GM23248 (cell line): ENCODE results near the gene POMP. TPM values are rescaled to one million over a fixed set of nuclear protein-coding genes. Genes with fewer than 3 reads are reported as not detected.
A peak's percentile ranks its signal among the peaks of the same experiment; 100 is the strongest.

Source experiments
- DNase-seq: peaks from one replicate; pipeline ENCODE4 v3.0.0-alpha.2; 2015
- H2AFZ ChIP-seq: fragments of 200-600 bp; sonication (generic); 2 replicates; pipeline ENCODE4 v1.6.1; 2016; ENCODE audit warnings: antibody characterized with exemption
- H3F3A ChIP-seq: fragments of 200-600 bp; sonication (generic); 2 replicates; pipeline ENCODE4 v1.6.1; 2016; ENCODE audit warnings: mild to moderate bottlenecking, antibody characterized with exemption, mixed run types; ENCODE audit not compliant: insufficient read depth
- H3K27ac ChIP-seq: fragments of 200-600 bp; sonication (generic); 2 replicates; pipeline ENCODE4 v1.5.1; 2016; ENCODE audit warnings: mild to moderate bottlenecking
- H3K27me3 ChIP-seq: fragments of 200-600 bp; sonication (generic); replicated peaks from 2 replicates; pipeline ENCODE4 v1.6.1; 2016; ENCODE audit warnings: mild to moderate bottlenecking; ENCODE audit not compliant: insufficient read depth
- H3K36me3 ChIP-seq: fragments of 200-600 bp; sonication (generic); 2 replicates; pipeline ENCODE4 v1.6.1; 2016; ENCODE audit warnings: low read depth, mild to moderate bottlenecking
- H3K4me1 ChIP-seq: fragments of 200-600 bp; sonication (generic); 2 replicates; pipeline ENCODE4 v1.6.1; 2016; ENCODE audit warnings: mild to moderate bottlenecking; ENCODE audit not compliant: insufficient read depth
- H3K4me2 ChIP-seq: fragments of 200-600 bp; sonication (generic); one replicate; pipeline ENCODE4 v1.6.1; 2016; ENCODE audit warnings: mild to moderate bottlenecking; ENCODE audit not compliant: unreplicated experiment
- H3K4me3 ChIP-seq: fragments of 200-600 bp; sonication (generic); 2 replicates; pipeline ENCODE4 v1.5.1; 2016; ENCODE audit warnings: mild to moderate bottlenecking
- H3K79me2 ChIP-seq: fragments of 200-600 bp; sonication (generic); 2 replicates; pipeline ENCODE4 v1.6.1; 2016; ENCODE audit warnings: mild to moderate bottlenecking; ENCODE audit not compliant: insufficient read depth
- H3K9ac ChIP-seq: fragments of 200-600 bp; sonication (generic); 2 replicates; pipeline ENCODE4 v1.6.1; 2016; ENCODE audit warnings: mild to moderate bottlenecking
- H3K9me2 ChIP-seq: fragments of 200-600 bp; sonication (generic); 2 replicates; pipeline ENCODE4 v1.6.1; 2016; ENCODE audit warnings: mixed run types, mild to moderate bottlenecking, moderate library complexity; ENCODE audit not compliant: insufficient read depth
- H3K9me3 ChIP-seq: fragments of 200-600 bp; sonication (generic); one replicate; pipeline ENCODE4 v1.6.1; 2017; ENCODE audit warnings: low read depth
- H4K20me1 ChIP-seq: fragments of 200-600 bp; sonication (generic); 2 replicates; pipeline ENCODE4 v1.6.0; 2016; ENCODE audit not compliant: insufficient read depth
- EZH2 ChIP-seq: fragments of 200-600 bp; sonication (generic); IDR thresholded peaks from 2 replicates; pipeline ENCODE4 v1.6.1; 2018; ENCODE audit warnings: antibody characterized with exemption, mild to moderate bottlenecking; ENCODE audit not compliant: insufficient read depth, poor library complexity, severe bottlenecking
- EZH2phosphoT487 ChIP-seq: fragments of 200-600 bp; sonication (generic); IDR thresholded peaks from 2 replicates; pipeline ENCODE4 v1.6.1; 2018; ENCODE audit warnings: antibody characterized with exemption, moderate library complexity, mild to moderate bottlenecking, low read depth; ENCODE audit not compliant: insufficient read depth
- WGBS, 2 experiments: methylation state at CpG; one replicate each; pipeline ENCODE4 v1.1.6; 2015 to 2017; ENCODE audit warnings: low lambda C conversion rate in 2 of 2, low coverage in 1 of 2; ENCODE audit errors: missing lambda C conversion rate in 2 of 2; 5-methylcytosine and 5-hydroxymethylcytosine counted together
- in situ Hi-C: fragments of 300-500 bp; cut with MboI; formaldehyde crosslinking; loops from 2 replicates; pipeline ENCODE4 v1.15.0; 2020
- polyA plus RNA-seq: library from polyadenylated mRNA; unstranded; fragments of >200 nt; fragmentation: Nextera tagmentation; extraction: Ambion mirVana; gene quantifications from 2 replicates; pipeline ENCODE4 v1.2.1, GENCODE V29; 2016
- total RNA-seq: library from RNA; depleted of rRNA; stranded (reverse); fragments of >200 nt; shearing (Covaris generic); gene quantifications from 2 replicates; pipeline ENCODE4 v1.2.3, GENCODE V29; 2014

Gene POMP
- total and polyA plus RNA-seq, 2 experiments from 2014 or later = 125 to 335 TPM

GRCh38 chr13:28624707-28625432, 34.1 kb upstream of the POMP start:
- no peak overlapping the region for H3K9ac ChIP-seq
- H4K20me1 ChIP-seq = no peaks in the 10 kb centered on the region
- no peaks in the 10 kb centered on the region for H3K79me2 ChIP-seq
- no peak for DNase-seq
- H3K9me2 ChIP-seq = no peaks in the 10 kb centered on the region
- no peak overlapping the region for H3K4me3 ChIP-seq
- TF ChIP-seq EZH2 (no peak), EZH2phosphoT487 (no peak)
- WGBS, 2 experiments = 66% methylated on average over 11 of the region's 11 CpGs
- H3K9me3 ChIP-seq = no peaks in the 10 kb centered on the region
- in situ Hi-C loops = no loop called here
- H2AFZ ChIP-seq = peak overlapping the region; percentile 63; the same call in 1 of the 2 replicates
- H3F3A ChIP-seq = no peaks in the 10 kb centered on the region
- H3K27ac ChIP-seq = no peak overlapping the region
- no peaks in the 10 kb centered on the region for H3K36me3 ChIP-seq
- H3K27me3 ChIP-seq = no peaks in the 10 kb centered on the region
- peaks cover 16% of the 10 kb centered on the region for H3K4me1 ChIP-seq
- no peak overlapping the region for H3K4me2 ChIP-seq

- Histone ChIP-seq H3K27me3 (no peaks in the 10 kb centered on the region), H3K36me3 (no peaks in the 10 kb centered on the region), H3K79me2 (no peaks in the 10 kb centered on the region), H3K9me3 (no peaks in the 10 kb centered on the region), H3K4me2 (no peak overlapping the region), H3K4me1 (0 out of 2 replicates have a peak, but pooled peaks cover 12% of the 10 kb centered on the region), H4K20me1 (no peaks in the 10 kb centered on the region), H2AFZ (no peak overlapping the region), H3K4me3 (no peak overlapping the region), H3F3A (no peaks in the 10 kb centered on the region), H3K27ac (no peak overlapping the region), H3K9me2 (no peaks in the 10 kb centered on the region), H3K9ac (no peak overlapping the region)
- TF ChIP-seq EZH2phosphoT487 = no peak
- no peak for TF ChIP-seq EZH2
- in situ Hi-C loops = no loop called here
- WGBS, 2 experiments = 92% methylated on average over 5 of the region's 5 CpGs
- DNase-seq = no peak
These were observed 32.7 kb upstream of the POMP start for GRCh38 chr13:28626266-28626665.

- 72 to 78% methylated on average over 4 of the region's 4 CpGs for WGBS, 2 experiments
- Histone ChIP-seq H3K36me3 (no peaks in the 10 kb centered on the region), H3K79me2 (no peaks in the 10 kb centered on the region), H3K27ac (no peak overlapping the region), H3K9me3 (no peaks in the 10 kb centered on the region), H3K27me3 (no peaks in the 10 kb centered on the region), H3K4me3 (no peak overlapping the region), H4K20me1 (no peaks in the 10 kb centered on the region), H3K9me2 (no peaks in the 10 kb centered on the region), H3K9ac (no peak overlapping the region), H3K4me1 (peaks cover 21% of the 10 kb centered on the region), H3F3A (0 out of 2 replicates have a peak, but pooled peaks cover 7% of the 10 kb centered on the region), H2AFZ (no peak overlapping the region), H3K4me2 (no peak overlapping the region)
- DNase-seq = no peak
- in situ Hi-C loops = no loop called here
- TF ChIP-seq EZH2 (no peak), EZH2phosphoT487 (no peak)
These were observed 30.7 kb upstream of the POMP start for GRCh38 chr13:28628241-28628640.

- Histone ChIP-seq H3K4me1 (peaks cover 18% of the 10 kb centered on the region), H3F3A (peaks cover 16% of the 10 kb centered on the region), H3K27ac (no peak overlapping the region), H3K4me2 (no peak overlapping the region), H2AFZ (no peak overlapping the region), H3K27me3 (no peaks in the 10 kb centered on the region), H3K9me3 (no peaks in the 10 kb centered on the region), H4K20me1 (no peaks in the 10 kb centered on the region), H3K79me2 (no peaks in the 10 kb centered on the region), H3K9me2 (no peaks in the 10 kb centered on the region), H3K9ac (no peak overlapping the region), H3K36me3 (no peaks in the 10 kb centered on the region), H3K4me3 (no peak overlapping the region)
- 50 to 60% methylated on average over 4 of the region's 4 CpGs for WGBS, 2 experiments
- TF ChIP-seq EZH2phosphoT487 (no peak), EZH2 (no peak)
- in situ Hi-C loops = no loop called here
- peak; percentile 44 for DNase-seq
These were observed 28.1 kb upstream of the POMP start for GRCh38 chr13:28630869-28631268.

DNA sequence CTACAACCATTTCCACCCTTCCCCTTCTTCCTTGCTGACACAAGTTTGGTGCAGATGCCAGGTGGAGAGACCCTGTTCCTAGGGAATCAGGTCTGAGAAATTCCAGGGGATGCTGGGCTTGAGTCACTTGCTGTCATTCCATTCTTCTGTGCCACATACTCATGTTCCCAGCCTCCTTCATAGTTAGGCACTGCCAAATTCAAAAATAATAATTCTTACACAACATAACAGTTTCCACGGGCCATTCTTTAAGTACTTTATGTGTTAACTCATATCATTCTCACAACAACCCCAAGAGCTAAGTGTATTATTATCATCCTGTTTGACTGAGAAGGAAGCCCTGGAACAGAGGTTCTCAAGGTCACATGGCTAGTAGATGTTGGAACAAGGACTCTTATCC, 27.1 kb upstream of the POMP start:
- Histone ChIP-seq H4K20me1 (no peaks in the 10 kb centered on the region), H3K4me2 (peak overlapping the region; percentile 16), H3K4me3 (no peak overlapping the region), H3K79me2 (no peaks in the 10 kb centered on the region), H2AFZ (no peak overlapping the region), H3K27ac (no peak overlapping the region), H3K9me2 (no peaks in the 10 kb centered on the region), H3K9me3 (no peaks in the 10 kb centered on the region), H3K27me3 (no peaks in the 10 kb centered on the region), H3K4me1 (peaks cover 25% of the 10 kb centered on the region), H3K36me3 (no peaks in the 10 kb centered on the region), H3F3A (peaks cover 23% of the 10 kb centered on the region), H3K9ac (no peak overlapping the region)
- DNase-seq = peak; percentile 59
- no peak for TF ChIP-seq EZH2
- TF ChIP-seq EZH2phosphoT487 = no peak
- 20 to 29% methylated on average over 1 of the region's 1 CpG for WGBS, 2 experiments
- in situ Hi-C loops = no loop called here
